ENCODE measurements around the gene POLD1. TPM values are rescaled to one million over a fixed set of nuclear protein-coding genes. Genes with fewer than 3 reads are reported as not detected.

The POLD1 gene
- polyA plus RNA-seq, 1 of the 3 experiments (the other 2 are of a cell fraction): 33.6 TPM

GRCh38 chr19:50462970-50463369 is 78.8 kb downstream of the POLD1 start:
- Histone ChIP-seq H3K9me3 (no peaks in the 10 kb centered on the region), H3F3A (replicated peaks; ENCODE audit: insufficient read depth) (no peaks in the 10 kb centered on the region), H3K4me3 (ENCODE audit: low read depth in 2 of 2, low read length in 1 of 2) (no peak overlapping the region), H3K4me1 (ENCODE audit: control insufficient read depth in 1 of 2, insufficient read depth in 2 of 2, low read depth in 1 of 2, low read length in 1 of 2) (peaks cover 0 to 4% of the 10 kb centered on the region in 2 experiments; a peak in 1 of 4 replicates), H3K4me2 (no peak overlapping the region), H3K27ac (ENCODE audit: low read depth in 2 of 2, low read length in 1 of 2) (no peak overlapping the region), H3K27me3 (ENCODE audit: insufficient read depth) (peaks cover under 1% of the 10 kb centered on the region; the same call in 1 of the 2 replicates), H3K79me2 (ENCODE audit: insufficient read depth) (no peaks in the 10 kb centered on the region), H3K36me3 (replicated peaks in 1 of 2; ENCODE audit: control insufficient read depth in 1 of 2, insufficient read depth in 2 of 2, low read length in 1 of 2) (no peaks in the 10 kb centered on the region), H3K9ac (no peak overlapping the region), H3K9me2 (no peaks in the 10 kb centered on the region), H4K20me1 (ENCODE audit: insufficient read depth) (no peaks in the 10 kb centered on the region), H2AFZ (ENCODE audit: low read depth) (no peak overlapping the region)
- ChIA-PET POLR2A (no interaction called here), CTCF (interaction anchor here (0.8 to 8.3 kb wide), 9 partner anchors 43 to 105 kb away, joined by 3 to 80 read pairs (median 4); partner anchors contain the start of gene POLD1)
- no peak for DNase-seq
- no peak for TF ChIP-seq NFIC (IDR thresholded peaks at IDR 0.05; ENCODE audit: borderline replicate concordance)
- TF ChIP-seq YY1 (IDR thresholded peaks at IDR 0.05; ENCODE audit: low read depth): no peak
- TF ChIP-seq PBX3 (IDR thresholded peaks at IDR 0.05): no peak
- no peak for TF ChIP-seq NRF1 (IDR thresholded peaks at IDR 0.05; ENCODE audit: low read depth, low read length)
- TF ChIP-seq TAF1 (IDR thresholded peaks at IDR 0.05; ENCODE audit: borderline replicate concordance, low read depth, low read length): no peak
- no peak for TF ChIP-seq JUND (IDR thresholded peaks at IDR 0.05)
- TF ChIP-seq USF2 (IDR thresholded peaks at IDR 0.05; ENCODE audit: borderline replicate concordance, low read depth, low read length): no peak
- TF ChIP-seq USF1 (IDR thresholded peaks at IDR 0.05; ENCODE audit: borderline replicate concordance, low read depth): no peak
- TF ChIP-seq RFX5 (IDR thresholded peaks at IDR 0.05; ENCODE audit: low read length): no peak
- TF ChIP-seq MAX (IDR thresholded peaks at IDR 0.05; ENCODE audit: low read depth): no peak
- no peak for TF ChIP-seq TEAD4 (IDR thresholded peaks at IDR 0.05; ENCODE audit: borderline replicate concordance, insufficient read depth)
- no peak for TF ChIP-seq FOSL2 (IDR thresholded peaks at IDR 0.05; ENCODE audit: borderline replicate concordance, low read depth)
- no peak for TF ChIP-seq SMC3 (IDR thresholded peaks at IDR 0.05; ENCODE audit: low read depth, low read length)
- TF ChIP-seq CHD2 (IDR thresholded peaks at IDR 0.05; ENCODE audit: low read length, partially characterized antibody): no peak
- no peak for TF ChIP-seq GABPA (IDR thresholded peaks at IDR 0.05; ENCODE audit: low read depth)
- TF ChIP-seq CTCF (IDR thresholded peaks at IDR 0.05): no peak
- no peak for TF ChIP-seq MXI1 (IDR thresholded peaks at IDR 0.05; ENCODE audit: low read depth, low read length)
- no peak for TF ChIP-seq POLR2AphosphoS5 (IDR thresholded peaks at IDR 0.05; ENCODE audit: low read depth, low read length)
- TF ChIP-seq SIN3A (IDR thresholded peaks at IDR 0.05; ENCODE audit: borderline replicate concordance, low read depth, low read length): no peak
- WGBS (ENCODE audit: low lambda C conversion rate): 75% methylated on average over 7 of the region's 7 CpGs

Data from SK-N-SH (cell line).